GM12878 (cell line): Measurements from ENCODE around the gene OLFML2A. TPM values are rescaled to one million over a fixed set of nuclear protein-coding genes. Genes with fewer than 3 reads are reported as not detected.

Experiments used
- JUNB ChIP-seq: IDR thresholded peaks from 2 replicates; pipeline ENCODE4 v1.6.1; 2016; ENCODE audit warnings: antibody characterized with exemption, mild to moderate bottlenecking
- KDM1A ChIP-seq: fragments of 200-600 bp; sonication (generic); IDR thresholded peaks from 2 replicates; pipeline ENCODE4 v1.6.1; 2016; ENCODE audit warnings: borderline replicate concordance
- LARP7 ChIP-seq: fragments of 450-650 bp; IDR thresholded peaks from 2 replicates; pipeline ENCODE4 v1.6.1; 2017; ENCODE audit warnings: mild to moderate bottlenecking
- MEF2B ChIP-seq: fragments of 450-650 bp; IDR thresholded peaks from 2 replicates; pipeline ENCODE4 v1.6.1; 2018; ENCODE audit warnings: mild to moderate bottlenecking, moderate library complexity; ENCODE audit not compliant: partially characterized antibody, poor library complexity, severe bottlenecking
- RAD21 ChIP-seq: IDR thresholded peaks from 2 replicates; pipeline ENCODE4 v1.6.1; 2011; ENCODE audit warnings: mild to moderate bottlenecking, low read depth, low read length, moderate library complexity; ENCODE audit not compliant: insufficient read depth
- RB1 ChIP-seq: fragments of 450-650 bp; formaldehyde crosslinking; IDR thresholded peaks from 2 replicates; pipeline ENCODE4 v1.6.1; 2017; ENCODE audit warnings: mild to moderate bottlenecking, borderline replicate concordance
- RUNX3 ChIP-seq: IDR thresholded peaks from 2 replicates; pipeline ENCODE4 v1.6.1; 2012; ENCODE audit warnings: low read length, inconsistent platforms
- SMAD1 ChIP-seq: fragments of 450-650 bp; IDR thresholded peaks from 2 replicates; pipeline ENCODE4 v1.6.1; 2018; ENCODE audit warnings: mild to moderate bottlenecking, low read depth; ENCODE audit not compliant: partially characterized antibody
- SMC3 ChIP-seq: IDR thresholded peaks from 2 replicates; pipeline ENCODE4 v1.6.1; 2011; ENCODE audit warnings: low read length, improper control_type of control experiment, borderline replicate concordance
- ZNF24 ChIP-seq: fragments of 450-650 bp; IDR thresholded peaks from 2 replicates; pipeline ENCODE4 v1.6.1; 2017; ENCODE audit warnings: antibody characterized with exemption, mild to moderate bottlenecking
- polyA plus RNA-seq, 11 experiments: library from polyadenylated mRNA; depleted of rRNA in 4 of 11; unstranded in 6 of 11; stranded (reverse) in 5 of 11; fragments of >200 nt; fragmentation: Nextera tagmentation in 4 of 11; fragmentation: Illumina TruSeq in 1 of 11; extraction: Ambion mirVana in 4 of 11; extraction: Trizol in 1 of 11; gene quantifications; 1 replicate in 1 of 11; 2 replicates in 10 of 11; pipeline versions ENCODE4 v1.2.1 to v1.2.3, GENCODE V29; 2011 to 2016; ENCODE audit warnings: inconsistent platforms in 2 of 11, missing spikeins in 2 of 11, low read depth in 1 of 11
- total RNA-seq, 4 experiments: library from RNA; depleted of rRNA in 3 of 4; stranded (reverse); fragments of >200 nt in 3 of 4; fragmentation: Illumina TruSeq in 1 of 4; extraction: Trizol in 1 of 4; gene quantifications; 2 replicates each; pipeline versions ENCODE4 v1.2.1 to v1.2.3, GENCODE V29; 2013 to 2021
- TF ChIP-seq, protein P1 (sequence below), 3 experiments: IDR thresholded peaks in 2 of 3; conservative IDR thresholded peaks in 1 of 3; 2 replicates each; pipeline ENCODE4 v1.5.1; 2011; ENCODE audit warnings: low read depth in 3 of 3, low read length in 3 of 3, mild to moderate bottlenecking in 3 of 3, control low read depth in 2 of 3, moderate library complexity in 2 of 3, inconsistent platforms in 1 of 3, mixed read lengths in 1 of 3; ENCODE audit not compliant: control insufficient read depth in 2 of 3, insufficient read depth in 1 of 3; ENCODE audit errors: extremely low read depth in 1 of 3
- TF ChIP-seq, protein P2 (sequence below): fragments of 450-650 bp; IDR thresholded peaks from 2 replicates; pipeline ENCODE4 v1.6.1; 2017; ENCODE audit warnings: mild to moderate bottlenecking, low read depth, inconsistent platforms; ENCODE audit not compliant: poor library complexity, severe bottlenecking
- TF ChIP-seq, protein P3 (sequence below): IDR thresholded peaks from 2 replicates; pipeline ENCODE4 v1.6.1; 2012; ENCODE audit warnings: low read length, inconsistent platforms
- TF ChIP-seq, protein P4 (sequence below): fragments of 150-350 bp; IDR thresholded peaks from 2 replicates; pipeline ENCODE4 v1.6.1; 2016; ENCODE audit warnings: low read depth, low read length
- TF ChIP-seq, protein P5 (sequence below): IDR thresholded peaks from 2 replicates; pipeline ENCODE4 v1.6.1; 2011; ENCODE audit warnings: borderline replicate concordance, low read depth, mild to moderate bottlenecking, moderate library complexity, low read length; ENCODE audit not compliant: insufficient read depth, poor library complexity, severe bottlenecking

OLFML2A gene
- total and polyA plus RNA-seq, 10 of the 15 experiments (the other 5 are each of a cell fraction or from before 2014, with no cell fraction given) = 0.02 to 0.13 (median 0.10) TPM; not detected in 4

DNA sequence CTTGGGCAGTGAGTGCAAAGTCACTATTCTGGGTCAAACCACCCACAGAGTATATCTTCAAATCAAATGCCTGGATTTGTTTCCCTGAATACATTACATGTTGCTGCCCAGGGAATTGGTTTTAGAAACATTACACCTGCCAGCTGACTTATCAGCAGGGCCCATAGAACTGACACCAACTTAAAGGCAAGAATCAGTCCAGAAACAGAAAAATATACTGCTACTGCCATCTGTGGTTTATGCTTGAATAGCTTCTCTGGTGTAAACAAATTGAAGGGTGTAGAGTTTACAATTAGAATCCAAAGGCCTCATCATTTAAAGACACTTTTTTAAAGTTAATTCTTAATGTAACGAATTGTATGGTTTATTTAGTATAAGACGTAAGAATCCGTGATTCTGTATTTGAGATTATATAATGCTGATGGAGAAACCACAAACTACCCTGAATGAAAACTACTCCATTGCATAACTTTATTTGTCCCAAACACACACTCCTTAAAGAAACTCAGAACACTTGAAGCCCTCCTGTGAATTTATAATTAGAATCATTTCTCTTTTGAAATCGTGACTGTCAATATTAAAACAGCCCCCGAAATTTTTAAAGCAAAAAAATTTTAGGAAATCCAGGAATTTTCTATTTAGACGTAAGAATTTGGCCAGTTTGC, 12.0 kb upstream of the OLFML2A start (continued):
- TF ChIP-seq, protein P1, sequence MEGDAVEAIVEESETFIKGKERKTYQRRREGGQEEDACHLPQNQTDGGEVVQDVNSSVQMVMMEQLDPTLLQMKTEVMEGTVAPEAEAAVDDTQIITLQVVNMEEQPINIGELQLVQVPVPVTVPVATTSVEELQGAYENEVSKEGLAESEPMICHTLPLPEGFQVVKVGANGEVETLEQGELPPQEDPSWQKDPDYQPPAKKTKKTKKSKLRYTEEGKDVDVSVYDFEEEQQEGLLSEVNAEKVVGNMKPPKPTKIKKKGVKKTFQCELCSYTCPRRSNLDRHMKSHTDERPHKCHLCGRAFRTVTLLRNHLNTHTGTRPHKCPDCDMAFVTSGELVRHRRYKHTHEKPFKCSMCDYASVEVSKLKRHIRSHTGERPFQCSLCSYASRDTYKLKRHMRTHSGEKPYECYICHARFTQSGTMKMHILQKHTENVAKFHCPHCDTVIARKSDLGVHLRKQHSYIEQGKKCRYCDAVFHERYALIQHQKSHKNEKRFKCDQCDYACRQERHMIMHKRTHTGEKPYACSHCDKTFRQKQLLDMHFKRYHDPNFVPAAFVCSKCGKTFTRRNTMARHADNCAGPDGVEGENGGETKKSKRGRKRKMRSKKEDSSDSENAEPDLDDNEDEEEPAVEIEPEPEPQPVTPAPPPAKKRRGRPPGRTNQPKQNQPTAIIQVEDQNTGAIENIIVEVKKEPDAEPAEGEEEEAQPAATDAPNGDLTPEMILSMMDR (IDR thresholded peaks at IDR 0.05 in 2 of 3, conservative IDR thresholded peaks at IDR 0.05 in 1 of 3; ENCODE audit: control insufficient read depth in 2 of 3, extremely low read depth in 1 of 3, insufficient read depth in 1 of 3, low read depth in 3 of 3, low read length in 3 of 3) = peak; percentile 33 to 62 (median 54); a peak in 5 of 6 replicates
- TF ChIP-seq RAD21 (peak; percentile 62), ZNF24 (no peak), SMAD1 (no peak), RB1 (no peak), KDM1A (no peak), JUNB (no peak), MEF2B (no peak), SMC3 (peak; percentile 17; the same call in 1 of the 2 replicates), LARP7 (no peak), RUNX3 (peak; percentile 81)
- TF ChIP-seq, protein P2, sequence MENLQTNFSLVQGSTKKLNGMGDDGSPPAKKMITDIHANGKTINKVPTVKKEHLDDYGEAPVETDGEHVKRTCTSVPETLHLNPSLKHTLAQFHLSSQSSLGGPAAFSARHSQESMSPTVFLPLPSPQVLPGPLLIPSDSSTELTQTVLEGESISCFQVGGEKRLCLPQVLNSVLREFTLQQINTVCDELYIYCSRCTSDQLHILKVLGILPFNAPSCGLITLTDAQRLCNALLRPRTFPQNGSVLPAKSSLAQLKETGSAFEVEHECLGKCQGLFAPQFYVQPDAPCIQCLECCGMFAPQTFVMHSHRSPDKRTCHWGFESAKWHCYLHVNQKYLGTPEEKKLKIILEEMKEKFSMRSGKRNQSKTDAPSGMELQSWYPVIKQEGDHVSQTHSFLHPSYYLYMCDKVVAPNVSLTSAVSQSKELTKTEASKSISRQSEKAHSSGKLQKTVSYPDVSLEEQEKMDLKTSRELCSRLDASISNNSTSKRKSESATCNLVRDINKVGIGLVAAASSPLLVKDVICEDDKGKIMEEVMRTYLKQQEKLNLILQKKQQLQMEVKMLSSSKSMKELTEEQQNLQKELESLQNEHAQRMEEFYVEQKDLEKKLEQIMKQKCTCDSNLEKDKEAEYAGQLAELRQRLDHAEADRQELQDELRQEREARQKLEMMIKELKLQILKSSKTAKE = no peak
- TF ChIP-seq, protein P3, sequence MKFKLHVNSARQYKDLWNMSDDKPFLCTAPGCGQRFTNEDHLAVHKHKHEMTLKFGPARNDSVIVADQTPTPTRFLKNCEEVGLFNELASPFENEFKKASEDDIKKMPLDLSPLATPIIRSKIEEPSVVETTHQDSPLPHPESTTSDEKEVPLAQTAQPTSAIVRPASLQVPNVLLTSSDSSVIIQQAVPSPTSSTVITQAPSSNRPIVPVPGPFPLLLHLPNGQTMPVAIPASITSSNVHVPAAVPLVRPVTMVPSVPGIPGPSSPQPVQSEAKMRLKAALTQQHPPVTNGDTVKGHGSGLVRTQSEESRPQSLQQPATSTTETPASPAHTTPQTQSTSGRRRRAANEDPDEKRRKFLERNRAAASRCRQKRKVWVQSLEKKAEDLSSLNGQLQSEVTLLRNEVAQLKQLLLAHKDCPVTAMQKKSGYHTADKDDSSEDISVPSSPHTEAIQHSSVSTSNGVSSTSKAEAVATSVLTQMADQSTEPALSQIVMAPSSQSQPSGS = no peak
- TF ChIP-seq, protein P4, sequence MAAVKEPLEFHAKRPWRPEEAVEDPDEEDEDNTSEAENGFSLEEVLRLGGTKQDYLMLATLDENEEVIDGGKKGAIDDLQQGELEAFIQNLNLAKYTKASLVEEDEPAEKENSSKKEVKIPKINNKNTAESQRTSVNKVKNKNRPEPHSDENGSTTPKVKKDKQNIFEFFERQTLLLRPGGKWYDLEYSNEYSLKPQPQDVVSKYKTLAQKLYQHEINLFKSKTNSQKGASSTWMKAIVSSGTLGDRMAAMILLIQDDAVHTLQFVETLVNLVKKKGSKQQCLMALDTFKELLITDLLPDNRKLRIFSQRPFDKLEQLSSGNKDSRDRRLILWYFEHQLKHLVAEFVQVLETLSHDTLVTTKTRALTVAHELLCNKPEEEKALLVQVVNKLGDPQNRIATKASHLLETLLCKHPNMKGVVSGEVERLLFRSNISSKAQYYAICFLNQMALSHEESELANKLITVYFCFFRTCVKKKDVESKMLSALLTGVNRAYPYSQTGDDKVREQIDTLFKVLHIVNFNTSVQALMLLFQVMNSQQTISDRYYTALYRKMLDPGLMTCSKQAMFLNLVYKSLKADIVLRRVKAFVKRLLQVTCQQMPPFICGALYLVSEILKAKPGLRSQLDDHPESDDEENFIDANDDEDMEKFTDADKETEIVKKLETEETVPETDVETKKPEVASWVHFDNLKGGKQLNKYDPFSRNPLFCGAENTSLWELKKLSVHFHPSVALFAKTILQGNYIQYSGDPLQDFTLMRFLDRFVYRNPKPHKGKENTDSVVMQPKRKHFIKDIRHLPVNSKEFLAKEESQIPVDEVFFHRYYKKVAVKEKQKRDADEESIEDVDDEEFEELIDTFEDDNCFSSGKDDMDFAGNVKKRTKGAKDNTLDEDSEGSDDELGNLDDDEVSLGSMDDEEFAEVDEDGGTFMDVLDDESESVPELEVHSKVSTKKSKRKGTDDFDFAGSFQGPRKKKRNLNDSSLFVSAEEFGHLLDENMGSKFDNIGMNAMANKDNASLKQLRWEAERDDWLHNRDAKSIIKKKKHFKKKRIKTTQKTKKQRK = no peak
- TF ChIP-seq, protein P5, sequence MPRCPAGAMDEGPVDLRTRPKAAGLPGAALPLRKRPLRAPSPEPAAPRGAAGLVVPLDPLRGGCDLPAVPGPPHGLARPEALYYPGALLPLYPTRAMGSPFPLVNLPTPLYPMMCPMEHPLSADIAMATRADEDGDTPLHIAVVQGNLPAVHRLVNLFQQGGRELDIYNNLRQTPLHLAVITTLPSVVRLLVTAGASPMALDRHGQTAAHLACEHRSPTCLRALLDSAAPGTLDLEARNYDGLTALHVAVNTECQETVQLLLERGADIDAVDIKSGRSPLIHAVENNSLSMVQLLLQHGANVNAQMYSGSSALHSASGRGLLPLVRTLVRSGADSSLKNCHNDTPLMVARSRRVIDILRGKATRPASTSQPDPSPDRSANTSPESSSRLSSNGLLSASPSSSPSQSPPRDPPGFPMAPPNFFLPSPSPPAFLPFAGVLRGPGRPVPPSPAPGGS = no peak
